Smooth muscle cell (in vitro differentiated cells): ENCODE results near the gene CYP2W1. TPM values are rescaled to one million over a fixed set of nuclear protein-coding genes. Genes with fewer than 3 reads are reported as not detected.

ENCODE experiments used
- DNase-seq: peaks from one replicate; lab custom pipeline; 2025; ENCODE audit not compliant: unreplicated experiment; lab: John Stamatoyannopoulos, UW
- H2AFZ ChIP-seq: fragments of 200-600 bp; sonication (generic); 2 replicates; pipeline ENCODE4 v1.6.0; 2016; ENCODE audit warnings: antibody characterized with exemption, low read depth, mild to moderate bottlenecking
- H3F3A ChIP-seq: fragments of 200-600 bp; sonication (generic); 2 replicates; pipeline ENCODE4 v1.6.0; 2017; ENCODE audit warnings: antibody characterized with exemption, low read depth
- H3K27ac ChIP-seq: fragments of 200-600 bp; sonication (generic); 2 replicates; pipeline ENCODE4 v1.5.1; 2016; ENCODE audit warnings: low read depth, mild to moderate bottlenecking
- H3K27me3 ChIP-seq: fragments of 200-600 bp; sonication (generic); 2 replicates; pipeline ENCODE4 v1.6.1; 2016; ENCODE audit warnings: low read depth, mild to moderate bottlenecking
- H3K36me3 ChIP-seq: fragments of 200-600 bp; sonication (generic); 2 replicates; pipeline ENCODE4 v1.5.1; 2016; ENCODE audit warnings: low read depth
- H3K4me1 ChIP-seq: fragments of 200-600 bp; sonication (generic); 2 replicates; pipeline ENCODE4 v1.5.1; 2016; ENCODE audit warnings: low read depth
- H3K4me2 ChIP-seq: fragments of 200-600 bp; sonication (generic); 2 replicates; pipeline ENCODE4 v1.6.0; 2016; ENCODE audit warnings: mild to moderate bottlenecking
- H3K4me3 ChIP-seq: fragments of 200-600 bp; sonication (generic); 2 replicates; pipeline ENCODE4 v1.5.1; 2016; ENCODE audit warnings: mild to moderate bottlenecking
- H3K79me2 ChIP-seq: fragments of 200-600 bp; sonication (generic); 2 replicates; pipeline ENCODE4 v1.6.0; 2016; ENCODE audit warnings: low read depth, mild to moderate bottlenecking
- H3K9ac ChIP-seq: fragments of 200-600 bp; sonication (generic); 2 replicates; pipeline ENCODE4 v1.6.0; 2016; ENCODE audit warnings: low read depth
- H3K9me3 ChIP-seq: fragments of 200-600 bp; sonication (generic); replicated peaks from 2 replicates; pipeline ENCODE4 v1.5.1; 2016; ENCODE audit warnings: low read depth
- H4K20me1 ChIP-seq: fragments of 200-600 bp; sonication (generic); 2 replicates; pipeline ENCODE4 v1.6.0; 2016; ENCODE audit warnings: low read depth
- WGBS: methylation state at CpG from one replicate; pipeline ENCODE4 v1.1.7; 2016; ENCODE audit warnings: low lambda C conversion rate; 5-methylcytosine and 5-hydroxymethylcytosine counted together
- polyA plus RNA-seq: library from polyadenylated mRNA; unstranded; fragments of >200 nt; fragmentation: Nextera tagmentation; extraction: Ambion mirVana; gene quantifications from 2 replicates; pipeline ENCODE4 v1.2.1, GENCODE V29; 2016
- total RNA-seq: library from RNA; depleted of rRNA; stranded (reverse); fragments of >200 nt; gene quantifications from 2 replicates; pipeline ENCODE4 v1.2.3, GENCODE V29; 2014
- TF ChIP-seq, protein P1 (sequence below): fragments of 200-600 bp; sonication (generic); IDR thresholded peaks from 2 replicates; pipeline ENCODE4 v1.5.1; 2017; ENCODE audit warnings: borderline replicate concordance, mild to moderate bottlenecking, antibody characterized with exemption; ENCODE audit not compliant: insufficient read depth, poor library complexity, severe bottlenecking

Gene CYP2W1
- total and polyA plus RNA-seq, 2 experiments from 2014 or later: not detected

DNA sequence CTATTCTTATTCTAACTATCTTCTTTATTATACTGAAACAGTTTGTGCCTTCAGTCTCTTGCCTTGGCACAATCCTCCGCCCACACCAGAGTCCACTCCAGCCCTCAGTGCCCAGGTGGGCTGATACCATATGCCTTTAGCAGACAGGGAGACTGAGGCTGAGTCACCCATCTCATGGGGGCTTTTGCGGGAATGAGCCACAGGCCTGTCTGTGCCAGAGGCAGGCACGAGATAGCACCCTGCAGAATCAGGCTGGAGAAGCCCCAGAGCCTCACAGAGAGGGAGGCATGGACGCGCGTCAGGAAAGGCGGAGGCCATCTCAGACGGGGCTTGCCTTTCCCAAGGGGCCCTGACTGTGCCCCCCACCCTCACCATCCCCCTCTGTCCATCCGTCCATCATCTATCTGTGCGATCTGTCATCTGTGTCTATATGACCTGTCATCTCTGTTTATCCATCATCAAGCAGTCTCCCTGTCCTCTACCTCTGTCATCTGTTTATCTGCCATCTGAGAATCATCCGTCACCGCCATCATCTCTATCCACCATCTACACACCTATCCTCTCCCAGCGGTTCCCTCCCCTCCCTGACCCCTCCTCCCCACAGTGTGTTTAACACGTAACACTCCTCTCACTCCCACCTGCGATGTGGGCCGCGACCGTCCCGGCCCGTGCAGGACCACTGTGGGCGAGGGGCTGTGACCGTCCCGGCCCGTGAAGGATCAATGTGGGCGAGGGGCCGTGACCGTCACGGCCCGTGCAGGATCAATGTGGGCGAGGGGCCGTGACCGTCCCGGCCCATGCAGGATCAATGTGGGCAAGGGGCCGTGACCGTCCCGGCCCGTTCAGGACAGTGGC is 21.2 kb upstream of the CYP2W1 start:
- Histone ChIP-seq H3K4me3 (no peak overlapping the region), H2AFZ (no peak overlapping the region), H3K9ac (no peak overlapping the region), H3K4me1 (no peaks in the 10 kb centered on the region), H3K27me3 (no peaks in the 10 kb centered on the region), H3F3A (no peaks in the 10 kb centered on the region), H3K9me3 (no peaks in the 10 kb centered on the region), H3K4me2 (no peak overlapping the region), H3K36me3 (no peaks in the 10 kb centered on the region), H3K79me2 (no peaks in the 10 kb centered on the region), H4K20me1 (peaks cover 27% of the 10 kb centered on the region), H3K27ac (no peak overlapping the region)
- TF ChIP-seq, protein P1, sequence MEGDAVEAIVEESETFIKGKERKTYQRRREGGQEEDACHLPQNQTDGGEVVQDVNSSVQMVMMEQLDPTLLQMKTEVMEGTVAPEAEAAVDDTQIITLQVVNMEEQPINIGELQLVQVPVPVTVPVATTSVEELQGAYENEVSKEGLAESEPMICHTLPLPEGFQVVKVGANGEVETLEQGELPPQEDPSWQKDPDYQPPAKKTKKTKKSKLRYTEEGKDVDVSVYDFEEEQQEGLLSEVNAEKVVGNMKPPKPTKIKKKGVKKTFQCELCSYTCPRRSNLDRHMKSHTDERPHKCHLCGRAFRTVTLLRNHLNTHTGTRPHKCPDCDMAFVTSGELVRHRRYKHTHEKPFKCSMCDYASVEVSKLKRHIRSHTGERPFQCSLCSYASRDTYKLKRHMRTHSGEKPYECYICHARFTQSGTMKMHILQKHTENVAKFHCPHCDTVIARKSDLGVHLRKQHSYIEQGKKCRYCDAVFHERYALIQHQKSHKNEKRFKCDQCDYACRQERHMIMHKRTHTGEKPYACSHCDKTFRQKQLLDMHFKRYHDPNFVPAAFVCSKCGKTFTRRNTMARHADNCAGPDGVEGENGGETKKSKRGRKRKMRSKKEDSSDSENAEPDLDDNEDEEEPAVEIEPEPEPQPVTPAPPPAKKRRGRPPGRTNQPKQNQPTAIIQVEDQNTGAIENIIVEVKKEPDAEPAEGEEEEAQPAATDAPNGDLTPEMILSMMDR: no peak
- WGBS: 95% methylated on average over 26 of the region's 37 CpGs
- DNase-seq: no peak

DNA sequence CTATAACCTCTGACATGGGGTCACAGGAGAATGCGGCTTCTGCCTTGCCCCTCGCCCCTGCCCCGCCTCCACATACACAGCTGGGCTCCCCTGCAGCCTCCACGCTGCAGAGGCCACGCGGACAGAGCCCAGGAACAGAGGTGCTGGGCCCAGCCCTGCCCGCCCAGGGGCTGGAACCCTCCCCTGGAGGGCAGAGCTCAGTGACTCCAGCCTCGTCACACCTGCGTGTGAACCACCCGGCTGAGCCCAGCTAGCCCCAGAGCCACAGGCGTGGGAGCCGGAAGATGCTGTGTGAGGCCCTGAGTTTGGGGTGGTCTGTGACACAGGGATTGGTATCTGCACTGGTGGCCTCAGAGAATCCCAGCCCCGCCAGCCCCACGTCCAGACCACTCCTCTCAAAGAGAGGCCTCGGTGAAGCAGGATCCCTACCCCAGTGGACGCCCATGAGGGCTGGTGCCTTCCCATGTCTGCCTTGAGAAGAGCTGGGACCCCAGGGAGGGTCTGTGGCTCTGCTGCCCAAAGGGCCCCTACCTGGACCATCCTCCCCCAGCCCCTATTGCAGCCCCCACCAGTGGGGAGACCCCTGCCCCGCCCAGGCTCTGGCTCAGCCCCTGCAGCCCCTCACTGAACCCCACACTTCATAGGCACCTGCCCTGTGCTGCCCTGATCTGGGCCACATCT is 20.4 kb upstream of the CYP2W1 start:
- TF ChIP-seq, protein P1: no peak
- no peak overlapping the region for H3K4me3 ChIP-seq
- H3K9ac ChIP-seq: no peak overlapping the region
- H4K20me1 ChIP-seq: peaks cover 31% of the 10 kb centered on the region
- WGBS: 90% methylated on average over 13 of the region's 17 CpGs
- no peaks in the 10 kb centered on the region for H3K9me3 ChIP-seq
- no peaks in the 10 kb centered on the region for H3K36me3 ChIP-seq
- DNase-seq: no peak
- H3F3A ChIP-seq: no peaks in the 10 kb centered on the region
- no peak overlapping the region for H2AFZ ChIP-seq
- H3K4me1 ChIP-seq: no peaks in the 10 kb centered on the region
- no peaks in the 10 kb centered on the region for H3K79me2 ChIP-seq
- H3K27me3 ChIP-seq: no peaks in the 10 kb centered on the region
- no peak overlapping the region for H3K4me2 ChIP-seq
- H3K27ac ChIP-seq: no peak overlapping the region

DNA sequence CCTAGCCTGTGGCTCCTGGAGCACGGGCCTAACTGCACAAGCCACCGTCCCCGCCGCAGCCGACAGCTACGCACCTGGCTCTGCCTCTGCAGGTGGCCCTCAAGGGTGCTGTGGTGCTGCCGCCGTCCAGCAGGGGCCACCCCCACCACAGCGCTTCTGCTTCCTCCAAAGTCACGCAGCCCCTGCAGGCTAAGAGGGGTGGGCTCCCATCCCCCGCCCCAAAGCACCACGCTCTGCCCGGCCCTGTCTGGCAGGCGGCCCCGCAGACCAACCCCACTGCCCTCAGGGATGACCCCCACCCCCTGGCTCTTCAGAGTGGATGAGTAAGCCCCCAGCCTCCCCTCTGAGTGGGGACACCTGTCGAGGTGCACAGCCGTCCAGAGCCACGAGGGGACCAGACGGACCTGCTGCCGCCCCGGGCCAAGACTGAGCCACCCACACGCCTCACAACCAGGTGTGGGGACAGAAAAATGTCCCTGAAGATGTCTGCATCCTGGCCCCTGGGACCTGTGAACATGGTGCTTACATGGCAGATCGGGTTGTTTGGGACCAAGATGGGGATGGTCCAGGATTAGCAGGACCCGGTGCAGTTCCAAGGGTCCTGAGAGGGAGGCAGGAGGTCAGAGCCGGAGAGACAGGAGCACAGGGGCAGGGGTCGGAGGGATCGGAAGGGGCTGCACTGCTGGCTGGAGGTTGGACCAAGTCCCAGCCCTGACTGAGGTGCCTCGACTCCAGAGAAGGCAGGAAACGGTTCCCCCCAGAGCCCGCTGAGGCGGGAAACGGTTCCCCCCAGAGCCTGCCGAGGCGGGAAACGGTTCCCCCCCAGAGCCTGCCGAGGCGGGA is 19.5 kb upstream of the CYP2W1 start:
- no peak for DNase-seq
- TF ChIP-seq, protein P1: no peak
- 82% methylated on average over 22 of the region's 37 CpGs for WGBS

More for the DNA sequence above, 19.5 kb upstream of the CYP2W1 start:
- Histone ChIP-seq H3K27me3 (no peaks in the 10 kb centered on the region), H3K4me1 (no peaks in the 10 kb centered on the region), H3K27ac (no peak overlapping the region), H3K4me3 (no peak overlapping the region), H3K79me2 (no peaks in the 10 kb centered on the region), H4K20me1 (peaks cover 39% of the 10 kb centered on the region), H3K4me2 (no peak overlapping the region), H3F3A (no peaks in the 10 kb centered on the region), H3K9ac (no peak overlapping the region), H2AFZ (no peak overlapping the region), H3K36me3 (no peaks in the 10 kb centered on the region), H3K9me3 (no peaks in the 10 kb centered on the region)
